Melanocyte of skin (primary cell): ENCODE results near the gene LPAR6. TPM values are rescaled to one million over a fixed set of nuclear protein-coding genes. Genes with fewer than 3 reads are reported as not detected.

Source experiments
- small RNA-seq, 2 donors: library from RNA; depleted of rRNA; stranded (forward); fragments of <200 nt; gene quantifications; one replicate each; pipeline ENCODE3, GENCODE V24; 2012
- total RNA-seq, 2 donors: library from RNA; depleted of rRNA; stranded (reverse); fragments of >200 nt; gene quantifications; 2 replicates each; pipeline ENCODE4 v1.2.3, GENCODE V29; 2012

The LPAR6 gene
- 10 to 100 TPM; 14.3 to 15.1 TPM for total RNA-seq

GRCh38 chr13:48412881-48413351 lies at the start of gene LPAR6:
TSS of gene LPAR6 (minus strand) at chr13:48413113. CDS start at chr13:48412423, 690 bp downstream.

Small RNA genes lying within 50 kb of the gene (small RNA-seq; reads per million reads assigned to genes)
- 0 reads per million in 2 donors for gene RF00017

Other genes starting within 250 kb of the LPAR6 start
- gene ITM2B, start 179.9 kb downstream of the LPAR6 start, total RNA-seq, result 100 to 1,000 TPM in 1 of 2 donors, 10 to 100 TPM in 1; 72.9 to 185 TPM
- gene RB1, start 109.4 kb downstream of the LPAR6 start, total RNA-seq, result 10 to 100 TPM; 52.6 to 57.8 TPM
- gene RCBTB2, start 120.0 kb upstream of the LPAR6 start, total RNA-seq, result 10 to 100 TPM in 1 of 2 donors, 1 to 10 TPM in 1; 7.7 to 11.4 TPM
- gene CYSLTR2, start 240.8 kb upstream of the LPAR6 start, total RNA-seq, result 100 to 1,000 TPM; 282 to 352 TPM